Breast epithelium (tissue), 3 donors: Measurements from ENCODE around the gene ZHX3.

Source experiments
- POLR2A ChIP-seq: fragments of 450-650 bp; IDR thresholded peaks from one replicate; pipeline ENCODE4 v1.6.1; 2016; ENCODE audit warnings: antibody characterized with exemption, mild to moderate bottlenecking, moderate library complexity
- TF ChIP-seq, protein P1 (sequence below), 3 donors: fragments of 450-650 bp; IDR thresholded peaks; one replicate each; pipeline ENCODE4 v1.5.1; 2016 to 2017; ENCODE audit warnings: antibody characterized with exemption in 3 of 3, mild to moderate bottlenecking in 3 of 3, moderate library complexity in 3 of 3

DNA sequence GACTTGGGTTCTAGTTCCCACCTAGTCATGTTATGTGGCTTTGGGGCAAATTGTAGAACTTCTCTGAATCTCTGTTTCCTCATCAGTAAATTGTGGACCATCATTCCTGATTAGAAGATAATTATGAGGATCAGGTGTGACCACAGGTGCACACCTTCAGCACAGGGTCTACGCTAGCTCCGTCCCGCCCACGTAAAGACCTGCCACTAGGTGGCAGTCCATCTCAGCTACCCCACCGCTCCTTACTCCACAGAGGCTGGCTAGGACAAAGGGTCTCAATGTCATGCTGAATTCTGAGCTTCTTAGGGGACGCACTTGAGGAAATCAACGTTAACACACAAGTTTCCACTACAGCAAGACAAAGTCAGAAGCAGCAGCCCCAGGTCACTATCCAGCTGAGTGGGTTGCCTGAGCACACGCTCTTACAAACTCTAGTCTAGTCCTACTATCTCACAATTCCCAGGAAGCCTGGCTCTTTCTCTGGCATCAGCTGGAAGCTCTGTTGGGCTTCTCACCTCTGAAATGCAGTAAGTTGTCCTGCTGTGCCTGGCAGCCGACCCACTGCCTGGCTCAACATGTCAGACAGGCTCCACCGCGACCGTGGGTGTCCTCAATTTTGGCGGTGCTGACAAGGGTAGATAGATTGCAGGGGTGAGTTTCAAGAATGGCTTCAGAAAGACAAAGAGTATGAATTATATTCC lies 182.2 kb downstream of the ZHX3 start:
- TF ChIP-seq, protein P1, sequence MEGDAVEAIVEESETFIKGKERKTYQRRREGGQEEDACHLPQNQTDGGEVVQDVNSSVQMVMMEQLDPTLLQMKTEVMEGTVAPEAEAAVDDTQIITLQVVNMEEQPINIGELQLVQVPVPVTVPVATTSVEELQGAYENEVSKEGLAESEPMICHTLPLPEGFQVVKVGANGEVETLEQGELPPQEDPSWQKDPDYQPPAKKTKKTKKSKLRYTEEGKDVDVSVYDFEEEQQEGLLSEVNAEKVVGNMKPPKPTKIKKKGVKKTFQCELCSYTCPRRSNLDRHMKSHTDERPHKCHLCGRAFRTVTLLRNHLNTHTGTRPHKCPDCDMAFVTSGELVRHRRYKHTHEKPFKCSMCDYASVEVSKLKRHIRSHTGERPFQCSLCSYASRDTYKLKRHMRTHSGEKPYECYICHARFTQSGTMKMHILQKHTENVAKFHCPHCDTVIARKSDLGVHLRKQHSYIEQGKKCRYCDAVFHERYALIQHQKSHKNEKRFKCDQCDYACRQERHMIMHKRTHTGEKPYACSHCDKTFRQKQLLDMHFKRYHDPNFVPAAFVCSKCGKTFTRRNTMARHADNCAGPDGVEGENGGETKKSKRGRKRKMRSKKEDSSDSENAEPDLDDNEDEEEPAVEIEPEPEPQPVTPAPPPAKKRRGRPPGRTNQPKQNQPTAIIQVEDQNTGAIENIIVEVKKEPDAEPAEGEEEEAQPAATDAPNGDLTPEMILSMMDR (IDR thresholded peaks at IDR 0.05) = peak; percentile 37 to 70 (median 58)
- no peak for TF ChIP-seq POLR2A
